Activated CD4-positive, alpha-beta T cell treated with anti-CD3 and anti-CD28 coated beads, Interleukin-2, amount 50 U/mL, for 4 hours (primary cell): ENCODE data around the gene ZMYND19.
"Not testable (repeated sequence)": the region's sequence is repeated elsewhere in the genome, so short reads cannot be mapped to it uniquely, and the experiment has no call there.

Experiments
- DNase-seq, 2 experiments: peaks; one replicate each; pipeline ENCODE4 v3.0.0-alpha.2; 2020

Gene ZMYND19

DNA sequence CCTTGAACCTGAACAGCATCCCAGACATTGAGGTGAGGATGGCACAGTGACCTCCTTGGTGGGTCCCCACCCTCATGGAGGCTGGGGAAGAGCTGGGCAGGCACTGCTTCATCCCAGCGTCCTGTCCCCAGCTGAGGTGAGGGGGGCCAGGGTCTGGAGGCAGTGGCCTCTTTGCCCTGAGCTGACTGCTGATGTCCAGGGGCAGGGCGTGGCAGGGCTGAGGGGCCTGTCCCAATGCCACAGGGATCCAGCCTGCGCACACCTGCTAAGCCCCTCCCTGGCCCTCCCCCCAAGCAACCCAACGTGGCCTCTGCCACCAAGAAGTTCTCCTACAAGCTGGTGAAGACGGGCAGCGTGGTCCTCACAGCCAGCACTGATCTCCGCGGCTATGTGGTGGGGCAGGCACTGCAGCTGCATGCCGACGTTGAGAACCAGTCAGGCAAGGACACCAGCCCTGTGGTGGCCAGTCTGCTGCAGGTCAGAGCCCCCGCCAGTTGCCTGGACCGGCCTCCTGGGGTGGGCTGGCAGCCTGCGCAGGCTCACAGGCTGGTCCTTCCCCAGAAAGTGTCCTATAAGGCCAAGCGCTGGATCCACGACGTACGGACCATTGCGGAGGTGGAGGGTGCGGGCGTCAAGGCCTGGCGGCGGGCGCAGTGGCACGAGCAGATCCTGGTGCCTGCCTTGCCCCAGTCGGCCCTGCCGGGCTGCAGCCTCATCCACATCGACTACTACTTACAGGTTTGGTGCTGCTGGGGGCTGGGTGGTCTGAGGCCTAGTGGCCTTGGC is 23.6 kb upstream of the ZMYND19 start:
- DNase-seq: no peak

DNA sequence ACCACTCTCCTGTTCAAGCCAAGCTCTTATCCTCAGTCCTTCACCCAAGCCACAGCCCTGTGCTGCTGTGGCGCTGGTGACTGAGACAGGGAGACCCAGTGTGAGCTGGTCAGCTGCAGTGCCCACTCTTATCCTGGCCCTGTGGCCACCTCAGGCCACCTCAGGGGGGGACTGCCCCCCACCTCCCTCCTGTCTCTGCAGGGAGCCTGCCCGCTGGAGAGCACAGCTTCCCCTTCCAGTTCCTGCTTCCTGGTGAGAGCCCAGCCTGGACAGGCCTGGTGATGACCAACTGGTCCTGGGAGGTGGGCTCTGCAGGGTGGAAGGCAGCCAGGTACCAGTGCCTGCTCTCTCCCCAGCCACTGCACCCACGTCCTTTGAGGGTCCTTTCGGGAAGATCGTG is 22.9 kb upstream of the ZMYND19 start:
- no peak for DNase-seq

DNA sequence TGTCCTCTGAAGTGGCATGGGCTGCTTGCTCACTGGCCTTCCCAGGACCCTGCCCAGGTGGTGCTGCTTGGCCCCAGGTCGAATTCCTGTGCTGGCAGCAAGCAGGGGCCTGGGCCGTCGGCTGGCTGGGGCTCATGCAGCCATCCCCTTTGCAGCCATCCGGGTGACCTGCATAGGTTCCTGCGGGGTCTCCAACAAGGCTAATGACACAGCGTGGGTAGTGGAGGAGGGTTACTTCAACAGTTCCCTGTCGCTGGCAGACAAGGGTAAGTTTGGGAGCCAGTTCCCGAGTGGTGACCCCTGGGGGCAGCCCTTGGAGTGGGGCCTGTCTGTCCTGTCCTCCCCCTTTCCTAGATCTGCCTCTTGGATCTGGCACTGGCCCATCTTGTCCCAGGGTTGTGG is 22.4 kb upstream of the ZMYND19 start:
- no peak for DNase-seq

DNA sequence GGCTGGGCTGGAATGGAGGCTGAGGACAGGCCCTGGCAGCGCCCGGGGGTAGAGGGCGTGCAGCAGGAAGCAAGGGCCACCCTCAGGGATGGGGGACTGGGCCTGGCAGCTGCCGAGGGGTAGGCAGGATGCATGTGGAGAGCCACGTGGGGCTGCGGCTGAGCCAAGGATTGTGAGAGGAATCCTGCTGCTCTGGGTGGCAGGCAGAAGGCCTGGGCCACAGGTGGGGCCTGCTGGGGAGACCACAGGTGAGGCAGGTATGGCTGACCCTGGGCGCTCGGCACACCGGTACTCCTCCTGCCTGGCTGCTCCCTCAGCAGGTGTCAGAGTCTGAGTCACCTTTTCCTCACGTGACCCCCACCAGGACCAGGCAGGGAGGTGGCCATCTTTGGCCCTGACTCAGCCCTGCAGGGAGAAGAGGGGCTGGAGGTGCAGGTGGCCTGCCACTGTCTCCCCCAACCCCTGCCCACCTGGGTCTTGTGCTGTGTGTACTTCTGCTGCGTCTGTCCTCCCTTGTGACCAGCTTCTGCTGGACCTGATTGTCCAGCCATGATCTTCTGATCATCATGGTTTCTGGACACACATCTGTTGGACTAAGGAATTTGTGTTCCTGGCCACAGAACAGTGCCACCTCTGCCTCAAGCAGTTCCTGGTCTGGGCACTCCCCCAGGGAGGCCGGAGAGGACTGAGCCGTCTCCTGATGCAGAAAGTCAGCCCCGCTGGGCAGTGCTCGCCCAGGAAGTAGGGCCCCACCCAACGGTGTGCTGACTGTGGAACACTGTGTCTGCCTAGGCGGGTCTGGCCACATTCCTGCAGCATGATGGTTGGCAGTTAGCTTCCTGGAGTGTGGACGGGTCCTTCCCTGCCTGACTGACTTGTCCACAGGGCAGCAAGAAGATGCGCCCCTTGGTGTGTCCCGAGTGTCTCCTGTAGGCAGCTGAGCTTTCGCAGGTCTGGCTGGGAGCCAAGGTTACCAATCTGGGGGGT is 21.6 kb upstream of the ZMYND19 start:
- DNase-seq: peak in 1 of 2 experiments; percentile 34

- no peak for DNase-seq
These were observed 20.6 kb upstream of the ZMYND19 start for GRCh38 chr9:137610944-137611343.

DNA sequence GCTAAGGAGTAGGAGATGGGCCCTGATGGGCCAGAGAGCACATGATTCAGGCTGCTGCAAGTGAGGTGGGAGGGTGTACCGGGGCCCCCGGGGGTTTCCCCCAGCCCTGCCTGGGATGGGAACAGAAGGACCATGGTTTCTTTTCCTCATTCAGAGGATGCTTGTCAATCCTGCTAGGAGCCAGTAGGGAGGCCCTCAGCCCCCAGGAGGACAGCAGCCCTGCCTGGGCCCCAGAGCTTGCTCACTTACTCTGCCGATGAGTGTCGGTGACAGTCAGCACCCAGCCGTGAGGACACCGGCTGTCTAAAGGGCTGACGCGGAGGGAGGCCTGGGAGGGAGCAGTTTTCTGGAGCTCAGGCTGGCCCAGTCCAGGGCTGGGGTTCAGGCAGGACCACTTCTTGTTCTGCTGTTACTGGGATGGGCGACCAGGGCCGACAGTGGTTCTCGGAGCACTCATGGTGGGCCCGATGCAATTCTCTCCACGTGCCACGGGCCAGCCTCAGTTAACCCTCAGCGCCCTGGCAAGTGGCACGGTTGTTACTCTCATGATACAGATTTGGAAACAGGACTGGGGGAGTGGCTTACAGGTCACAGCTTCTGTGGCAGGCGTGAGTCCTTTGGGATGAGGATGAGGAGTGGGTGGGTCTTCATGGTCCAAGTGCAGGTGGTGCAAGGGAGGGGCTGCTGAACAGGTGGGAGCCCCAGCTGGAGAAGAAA is 17.0 kb upstream of the ZMYND19 start:
- DNase-seq: no peak

GRCh38 chr9:137606734-137607138 is 16.4 kb upstream of the ZMYND19 start:
- DNase-seq: no peak

GRCh38 chr9:137606005-137606621 is 15.8 kb upstream of the ZMYND19 start:
- no peak for DNase-seq

DNA sequence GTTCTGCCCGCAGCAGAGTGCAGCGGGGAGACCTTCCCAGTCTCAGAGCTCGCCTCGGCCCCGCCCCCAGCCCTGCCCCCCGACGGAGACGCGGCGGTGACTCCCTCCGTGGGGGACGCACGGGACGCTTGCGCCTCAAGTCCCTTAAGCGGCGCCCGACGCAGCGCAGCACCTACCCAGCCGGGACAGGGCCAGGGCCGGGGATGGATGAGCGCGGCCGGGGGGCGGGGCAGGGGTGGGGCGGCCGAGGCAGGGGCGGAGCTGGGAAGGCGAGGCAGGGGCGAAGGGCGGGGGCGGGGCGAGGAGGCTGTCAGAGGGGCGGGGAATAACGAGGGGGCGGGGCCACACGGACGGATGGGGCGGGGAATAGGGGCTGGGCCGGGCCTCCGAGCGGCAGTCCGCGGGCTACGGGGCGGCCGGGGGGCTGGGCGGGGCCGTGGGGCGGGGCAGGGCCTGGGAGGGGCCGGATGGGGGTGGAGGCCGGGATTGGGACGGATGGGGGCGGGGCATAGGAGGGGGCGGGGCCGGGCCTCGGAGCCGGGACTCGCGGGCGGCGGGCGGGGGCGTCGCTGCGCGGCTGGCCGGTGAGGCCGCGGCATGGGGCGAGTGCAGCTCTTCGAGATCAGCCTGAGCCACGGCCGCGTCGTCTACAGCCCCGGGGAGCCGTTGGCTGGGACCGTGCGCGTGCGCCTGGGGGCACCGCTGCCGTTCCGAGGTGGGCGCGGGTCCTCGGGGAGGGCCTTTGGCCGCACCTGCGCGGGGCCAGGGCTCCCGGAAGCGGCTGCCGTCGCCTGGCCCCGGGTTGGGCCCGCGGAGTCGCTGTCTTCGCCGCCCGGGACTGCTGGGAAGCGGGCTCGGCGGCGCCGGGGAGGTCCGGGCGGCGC is 15.1 kb upstream of the ZMYND19 start, which contains the start of gene ARRDC1:
Gene ARRDC1 (plus strand): TSS at position 566 of the 884 bp plus-strand sequence. CDS start 32 bp downstream, at position 598.
- peak; percentile 88 to 90 for DNase-seq

DNA sequence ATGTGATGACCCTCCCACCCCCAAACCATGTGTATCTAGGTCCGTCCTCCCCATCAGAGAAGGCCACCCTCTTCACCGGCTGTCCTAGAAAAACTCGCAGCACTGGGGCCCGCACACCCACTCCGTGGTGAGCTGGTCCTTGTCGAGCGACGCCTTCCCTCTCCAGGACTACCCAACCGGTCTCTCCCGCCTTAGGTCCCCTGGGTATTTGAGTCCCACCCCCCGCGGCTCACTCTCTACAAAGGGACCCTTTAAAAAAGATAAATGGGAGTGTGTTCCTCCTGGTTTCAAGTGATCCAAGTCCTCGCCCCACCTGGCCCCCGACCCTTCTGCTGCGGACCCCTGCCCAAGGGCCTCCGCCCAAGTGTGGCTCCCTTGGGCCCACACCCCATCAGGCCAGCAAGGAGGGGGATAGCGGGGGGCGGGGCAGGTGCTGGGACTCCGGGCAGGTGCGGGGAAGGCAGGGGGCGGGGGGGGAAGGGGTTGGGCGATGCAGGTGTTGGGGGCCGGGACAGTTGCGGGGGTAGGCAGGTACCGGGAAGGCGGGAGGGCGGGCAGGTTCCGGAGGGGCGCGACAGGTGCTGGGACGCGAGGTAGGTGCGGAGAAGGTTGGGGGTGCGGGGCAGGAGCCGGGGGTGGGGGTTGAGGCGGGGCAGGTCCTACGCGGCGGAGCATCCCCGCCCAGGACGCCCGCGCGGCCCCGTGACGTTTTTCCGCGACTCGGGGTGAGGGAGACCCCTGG is 14.2 kb upstream of the ZMYND19 start:
- no peak for DNase-seq

GRCh38 chr9:137603879-137604278 is 13.6 kb upstream of the ZMYND19 start:
- DNase-seq: no peak

DNA sequence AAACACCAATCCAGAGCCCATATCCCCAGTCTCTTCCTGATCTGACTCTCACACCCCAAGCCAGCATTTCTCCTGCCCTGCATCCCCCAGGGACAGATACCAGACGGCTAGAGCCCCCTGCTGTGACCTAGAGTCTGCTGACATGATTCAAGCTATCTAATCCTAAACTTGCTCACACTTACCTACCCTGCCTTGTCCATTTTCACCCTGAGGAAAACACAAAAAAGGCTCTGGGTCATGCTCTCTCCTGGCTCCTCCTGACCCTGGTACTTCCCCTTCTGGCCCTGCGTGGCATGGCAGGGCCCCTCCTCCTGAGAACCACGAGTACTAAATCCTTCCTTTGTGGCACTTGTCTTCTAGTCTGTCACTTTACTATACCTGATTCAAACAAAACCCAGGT is 12.3 kb upstream of the ZMYND19 start:
- no peak for DNase-seq

GRCh38 chr9:137598943-137599342 is 8.6 kb upstream of the ZMYND19 start:
- DNase-seq: no peak

- DNase-seq: not testable (repeated sequence)
These were observed 6.3 kb upstream of the ZMYND19 start for GRCh38 chr9:137596577-137596976.

DNA sequence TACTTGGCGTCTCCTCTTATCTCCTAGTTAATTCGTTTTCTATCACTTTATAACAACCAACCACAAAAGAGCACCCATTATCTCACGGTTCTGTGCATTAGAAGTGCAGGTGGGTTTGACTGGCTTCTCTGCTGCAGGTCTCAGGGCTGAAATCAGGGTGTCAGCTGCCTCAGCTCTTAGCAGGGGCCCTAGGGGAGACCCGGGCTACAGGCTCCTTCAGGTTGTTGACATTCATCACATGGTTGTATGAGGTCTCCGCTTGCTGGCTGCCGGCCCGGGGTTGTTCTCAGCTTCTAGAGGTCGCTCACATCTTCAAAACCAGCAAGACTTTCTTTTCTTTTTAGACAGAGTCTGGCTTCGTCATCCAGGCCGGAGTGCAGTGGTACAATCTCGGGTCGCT is 2.9 kb upstream of the ZMYND19 start:
- DNase-seq: no peak

GRCh38 chr9:137592767-137593166 is 2.5 kb upstream of the ZMYND19 start:
- DNase-seq: no peak

DNA sequence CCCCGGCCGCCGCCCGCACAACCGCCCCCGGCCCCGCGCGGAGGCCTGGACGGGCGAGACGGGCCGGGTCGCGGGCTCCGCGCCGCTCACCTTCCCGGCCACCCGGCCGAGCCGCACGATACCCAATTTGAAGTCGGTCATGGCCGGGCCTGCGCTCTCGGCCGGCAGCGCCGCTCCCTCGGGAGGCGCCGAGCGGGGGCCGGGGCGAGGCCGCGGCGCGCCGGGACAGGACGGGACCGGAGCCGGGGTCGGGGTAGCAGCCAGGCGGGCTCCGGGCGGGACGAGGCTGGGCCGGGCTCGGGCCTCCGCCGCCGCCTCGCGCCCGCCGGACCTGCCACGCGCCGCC is 216 bp downstream of the ZMYND19 start:
- no peak for DNase-seq

- no peak for DNase-seq
These were observed 730 bp downstream of the ZMYND19 start for GRCh38 chr9:137589441-137590122.

GRCh38 chr9:137588891-137589290 is 1.4 kb downstream of the ZMYND19 start:
- DNase-seq: no peak

GRCh38 chr9:137588311-137588710 is 2.0 kb downstream of the ZMYND19 start:
- DNase-seq: no peak
